OCI-LY1 (cell line): ENCODE measurements around the gene LMF1.

Experiments used
- EZH2 ChIP-seq: fragments of 200-600 bp; sonication (generic), shearing (Covaris generic); IDR thresholded peaks from 2 replicates; pipeline ENCODE4 v1.8.0; 2017; ENCODE audit warnings: borderline replicate concordance, mixed run types, mild to moderate bottlenecking, antibody characterized with exemption, low read length, moderate library complexity, mixed read lengths
- TF ChIP-seq, protein P1 (sequence below): fragments of 200-600 bp; sonication (generic), shearing (Covaris generic); IDR thresholded peaks from 2 replicates; pipeline ENCODE4 v1.5.1; 2017; ENCODE audit warnings: mild to moderate bottlenecking, antibody characterized with exemption, low read length, moderate library complexity, mixed read lengths

DNA sequence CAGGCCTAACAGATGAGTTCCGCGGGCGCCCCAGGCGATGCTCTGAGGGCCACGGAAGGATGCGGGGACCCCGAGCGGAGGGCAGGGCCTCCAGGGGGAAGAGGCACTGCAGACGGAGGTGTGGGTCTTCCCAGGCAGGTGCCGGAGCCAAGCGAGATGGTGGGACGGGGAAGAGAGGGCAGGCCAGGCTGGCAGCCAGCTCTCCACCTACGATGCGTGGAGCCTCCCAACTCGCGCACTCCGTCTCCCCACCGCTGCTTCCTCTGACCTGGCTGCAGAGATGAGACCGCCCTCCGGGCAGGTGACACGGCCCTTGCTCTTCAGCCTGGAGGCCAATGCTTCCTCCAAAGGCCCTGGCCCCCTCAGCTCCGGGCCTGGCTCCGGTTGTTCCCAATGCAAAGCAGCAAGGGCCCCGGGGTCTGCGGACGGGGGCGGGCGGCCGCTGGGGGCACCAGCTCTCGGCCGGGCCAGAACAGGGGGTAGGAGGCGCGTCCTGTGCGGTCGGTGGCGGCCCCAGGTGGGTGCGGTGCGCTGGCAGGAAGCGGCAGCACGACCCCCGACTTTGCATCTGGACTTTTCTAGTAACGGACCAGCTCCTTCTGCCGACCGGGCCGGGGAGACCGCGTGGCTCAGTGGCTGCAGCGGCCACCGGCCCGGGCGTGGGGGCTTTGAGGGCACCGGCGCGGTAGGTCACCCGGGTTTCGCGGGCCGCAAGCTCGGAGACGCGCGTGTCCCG, 9.2 kb upstream of the LMF1 start:
- TF ChIP-seq, protein P1, sequence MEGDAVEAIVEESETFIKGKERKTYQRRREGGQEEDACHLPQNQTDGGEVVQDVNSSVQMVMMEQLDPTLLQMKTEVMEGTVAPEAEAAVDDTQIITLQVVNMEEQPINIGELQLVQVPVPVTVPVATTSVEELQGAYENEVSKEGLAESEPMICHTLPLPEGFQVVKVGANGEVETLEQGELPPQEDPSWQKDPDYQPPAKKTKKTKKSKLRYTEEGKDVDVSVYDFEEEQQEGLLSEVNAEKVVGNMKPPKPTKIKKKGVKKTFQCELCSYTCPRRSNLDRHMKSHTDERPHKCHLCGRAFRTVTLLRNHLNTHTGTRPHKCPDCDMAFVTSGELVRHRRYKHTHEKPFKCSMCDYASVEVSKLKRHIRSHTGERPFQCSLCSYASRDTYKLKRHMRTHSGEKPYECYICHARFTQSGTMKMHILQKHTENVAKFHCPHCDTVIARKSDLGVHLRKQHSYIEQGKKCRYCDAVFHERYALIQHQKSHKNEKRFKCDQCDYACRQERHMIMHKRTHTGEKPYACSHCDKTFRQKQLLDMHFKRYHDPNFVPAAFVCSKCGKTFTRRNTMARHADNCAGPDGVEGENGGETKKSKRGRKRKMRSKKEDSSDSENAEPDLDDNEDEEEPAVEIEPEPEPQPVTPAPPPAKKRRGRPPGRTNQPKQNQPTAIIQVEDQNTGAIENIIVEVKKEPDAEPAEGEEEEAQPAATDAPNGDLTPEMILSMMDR, result no peak
- no peak for TF ChIP-seq EZH2
